IMR-90 (cell line): ENCODE measurements around the gene ETFB. TPM values are rescaled to one million over a fixed set of nuclear protein-coding genes. Genes with fewer than 3 reads are reported as not detected.
A peak's percentile ranks its signal among the peaks of the same experiment; 100 is the strongest.

ENCODE experiments used
- ATAC-seq: fragments of 200-7000 bp; cut with Tn5 transposase; 2 replicates; pipeline ENCODE4 v1.9.1; 2020; ENCODE audit warnings: low read depth, mild to moderate bottlenecking, moderate library complexity
- BruUV-seq: library from RNA; stranded (reverse); fragments of 400-500 nt; replicated peaks from 2 replicates; lab custom pipeline; 2021; lab: Mats Ljungman, UMichigan
- CTCF ChIA-PET: fragments of 300-600 bp; formaldehyde crosslinking; extraction: SDS; loops from one replicate; lab custom pipeline; 2021; ENCODE audit warnings: antibody characterized with exemption; lab: Yijun Ruan, JAX
- POLR2A ChIA-PET: fragments of 300-600 bp; sonication (Branson Sonifier 250); formaldehyde crosslinking; loops from one replicate; lab custom pipeline; 2022; ENCODE audit warnings: antibody characterized with exemption; ENCODE audit not compliant: unreplicated experiment; lab: Charles Lee
- DNase-seq: peaks from one replicate; pipeline ENCODE4 v3.0.0; 2013
- H2AFZ ChIP-seq: replicated peaks from 2 replicates; pipeline ENCODE3; 2013; ENCODE audit warnings: low read length, mild to moderate bottlenecking; ENCODE audit not compliant: poor library complexity
- H2AK5ac ChIP-seq: 2 replicates; pipeline ENCODE4 v1.6.1; 2013; ENCODE audit warnings: low read depth, low read length, inconsistent platforms
- H2AK9ac ChIP-seq: replicated peaks from 2 replicates; pipeline ENCODE3; 2013; ENCODE audit warnings: mild to moderate bottlenecking, low read depth, low read length, moderate library complexity; ENCODE audit not compliant: poor library complexity
- H2BK120ac ChIP-seq: 2 replicates; pipeline ENCODE4 v1.6.1; 2013; ENCODE audit warnings: low read depth, low read length, inconsistent platforms
- H2BK15ac ChIP-seq: 3 replicates; pipeline ENCODE4 v1.6.1; 2013; ENCODE audit warnings: low read depth, low read length, inconsistent platforms
- H2BK20ac ChIP-seq: 2 replicates; pipeline ENCODE4 v1.6.1; 2013; ENCODE audit warnings: low read depth, mild to moderate bottlenecking, inconsistent platforms, low read length, moderate library complexity
- H2BK5ac ChIP-seq: 2 replicates; pipeline ENCODE4 v1.6.1; 2013; ENCODE audit warnings: mild to moderate bottlenecking, low read depth, low read length, inconsistent platforms; ENCODE audit not compliant: poor library complexity, severe bottlenecking
- H3K14ac ChIP-seq: replicated peaks from 2 replicates; pipeline ENCODE4 v1.6.1; 2013; ENCODE audit warnings: low read depth, low read length, inconsistent platforms
- H3K18ac ChIP-seq: 2 replicates; pipeline ENCODE4 v1.6.1; 2013; ENCODE audit warnings: low read depth, low read length, control low read depth
- H3K23ac ChIP-seq: 2 replicates; pipeline ENCODE4 v1.6.1; 2013; ENCODE audit warnings: low read depth, low read length, inconsistent platforms
- H3K27ac ChIP-seq: 2 replicates; pipeline ENCODE4 v1.5.1; 2013; ENCODE audit warnings: mild to moderate bottlenecking, control low read depth, low read length; ENCODE audit not compliant: insufficient read depth
- H3K27me3 ChIP-seq: 2 replicates; pipeline ENCODE4 v1.6.1; 2013; ENCODE audit warnings: low read length; ENCODE audit not compliant: control insufficient read depth, insufficient read depth
- H3K36me3 ChIP-seq: 2 replicates; pipeline ENCODE4 v1.6.1; 2013; ENCODE audit warnings: low read length, mixed read lengths; ENCODE audit not compliant: control insufficient read depth, insufficient read depth
- H3K4ac ChIP-seq: 2 replicates; pipeline ENCODE4 v1.6.1; 2013; ENCODE audit warnings: low read depth, low read length, inconsistent platforms
- H3K4me1 ChIP-seq: 2 replicates; pipeline ENCODE4 v1.6.1; 2013; ENCODE audit warnings: low read length, mixed read lengths; ENCODE audit not compliant: control insufficient read depth, insufficient read depth
- H3K4me2 ChIP-seq: 2 replicates; pipeline ENCODE4 v1.6.1; 2013; ENCODE audit warnings: low read depth, mild to moderate bottlenecking, control low read depth, low read length, moderate library complexity
- H3K4me3 ChIP-seq: 2 replicates; pipeline ENCODE4 v1.5.1; 2013; ENCODE audit warnings: low read depth, mild to moderate bottlenecking, control low read depth, low read length, moderate library complexity; ENCODE audit not compliant: insufficient read depth
- H3K56ac ChIP-seq: 2 replicates; pipeline ENCODE4 v1.6.1; 2013; ENCODE audit warnings: low read length, inconsistent platforms; ENCODE audit not compliant: insufficient read depth; ENCODE audit errors: extremely low read depth
- H3K79me1 ChIP-seq, 2 experiments: 2 replicates each; pipeline ENCODE4 v1.6.1; 2013; ENCODE audit warnings: low read length in 2 of 2, inconsistent platforms in 1 of 2, low read depth in 1 of 2
- H3K9ac ChIP-seq: 2 replicates; pipeline ENCODE4 v1.6.1; 2013; ENCODE audit warnings: low read depth, low read length, control low read depth
- H3K9me1 ChIP-seq: 2 replicates; pipeline ENCODE4 v1.6.1; 2013; ENCODE audit warnings: low read length, inconsistent platforms; ENCODE audit not compliant: insufficient read depth
- H3K9me3 ChIP-seq: 2 replicates; pipeline ENCODE4 v1.6.1; 2013; ENCODE audit warnings: low read length; ENCODE audit not compliant: control insufficient read depth, insufficient read depth
- H4K20me1 ChIP-seq: 2 replicates; pipeline ENCODE4 v1.6.1; 2013; ENCODE audit warnings: low read length, inconsistent platforms; ENCODE audit not compliant: insufficient read depth
- H4K5ac ChIP-seq: 2 replicates; pipeline ENCODE4 v1.6.1; 2013; ENCODE audit warnings: mild to moderate bottlenecking, low read depth, low read length, control low read depth
- H4K8ac ChIP-seq, 2 experiments: 2 replicates each; pipeline ENCODE4 v1.6.1; 2013; ENCODE audit warnings: low read depth in 2 of 2, low read length in 2 of 2, control low read depth in 1 of 2, inconsistent platforms in 1 of 2
- H4K91ac ChIP-seq: 2 replicates; pipeline ENCODE4 v1.6.1; 2013; ENCODE audit warnings: low read depth, low read length, inconsistent platforms; ENCODE audit not compliant: insufficient read depth
- BHLHE40 ChIP-seq: fragments of 150-350 bp; IDR thresholded peaks from 2 replicates; pipeline ENCODE4 v1.6.1; 2016; ENCODE audit warnings: mild to moderate bottlenecking, low read depth, low read length
- WGBS, 2 experiments: methylation state at CpG; one replicate each; pipeline versions ENCODE4 v1.1.5 to v1.1.7; 2013; ENCODE audit warnings: missing lambda C conversion rate in 2 of 2; ENCODE audit not compliant: insufficient read length in 1 of 2; ENCODE audit errors: extremely low coverage in 2 of 2; 5-methylcytosine and 5-hydroxymethylcytosine counted together
- dilution Hi-C: fragments of 300-500 bp; cut with HindIII; formaldehyde crosslinking; loops from one replicate; pipeline ENCODE4 v1.14.3; 2018; ENCODE audit warnings: low sequenced_read_pairs; ENCODE audit not compliant: unreplicated experiment
- in situ Hi-C: fragments of 300-500 bp; cut with MboI; formaldehyde crosslinking; loops from 3 replicates; pipeline ENCODE4 v1.14.3; 2019; ENCODE audit warnings: low sequenced_read_pairs, inconsistent platforms, mixed read lengths
- intact Hi-C: fragments of 100-400 bp; cut with micrococcal nuclease; formaldehyde crosslinking; loops from 2 replicates; pipeline ENCODE4 v1.10.0; 2022
- polyA plus RNA-seq, 3 experiments: library from polyadenylated mRNA; depleted of rRNA; stranded (reverse); fragments of >200 nt; gene quantifications; 2 replicates each; pipeline ENCODE4 v1.2.3, GENCODE V29; 2012; ENCODE audit warnings: low replicate concordance in 1 of 3
- total RNA-seq: library from RNA; depleted of rRNA; stranded (reverse); fragments of >200 nt; gene quantifications from 2 replicates; pipeline ENCODE4 v1.2.3, GENCODE V29; 2012

ETFB gene
- total and polyA plus RNA-seq, 2 of the 4 experiments (the other 2 are of a cell fraction), result 141 to 166 TPM

DNA sequence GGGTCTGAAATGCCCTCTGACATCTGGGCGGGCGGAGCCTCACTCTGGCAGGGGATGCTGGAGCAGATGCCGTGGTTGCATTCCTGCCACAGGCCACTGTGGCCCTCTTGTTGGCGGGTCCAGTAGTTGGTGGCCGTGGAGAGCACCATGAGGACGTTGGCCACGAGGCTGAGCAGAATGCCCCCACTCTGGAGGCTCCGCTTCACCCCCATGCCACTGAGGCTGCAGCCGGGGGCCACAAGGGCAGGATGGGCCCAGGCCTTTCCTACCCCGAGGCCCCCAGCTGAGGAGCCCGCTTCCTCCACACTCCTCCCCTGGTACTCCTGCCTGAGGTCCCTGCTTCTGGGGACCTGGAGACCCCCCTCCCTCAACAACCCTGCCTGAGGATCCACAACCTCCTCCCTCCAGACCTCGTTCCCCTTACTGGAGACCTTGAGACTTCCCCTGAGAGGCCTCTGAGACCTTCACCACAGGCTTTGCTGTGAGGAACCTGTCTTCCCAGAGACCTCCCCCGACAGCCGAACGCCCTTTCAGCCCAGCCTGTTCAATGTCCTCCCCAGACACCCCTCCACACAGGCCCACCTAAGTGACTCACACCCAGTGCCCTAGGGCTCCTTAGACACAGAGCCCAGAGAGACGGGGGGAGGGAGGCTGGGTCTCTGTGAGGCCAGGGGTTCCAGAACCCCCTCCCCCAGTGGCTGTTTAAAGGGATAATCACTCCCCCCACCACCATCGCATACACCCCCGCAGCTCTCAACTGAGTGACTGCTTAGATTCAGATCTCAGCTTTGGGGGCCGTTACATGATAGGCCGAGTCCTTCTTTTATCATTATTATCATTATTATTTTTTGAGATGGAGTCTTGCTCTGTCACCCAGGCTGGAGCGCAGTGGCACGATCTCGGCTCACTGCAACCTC lies 2.4 kb upstream of the ETFB start, which contains the start of gene CLDND2:
CLDND2 (minus strand) TSS at position 638 of the 917 bp plus-strand sequence; CDS start at position 212, 426 bp downstream.
- Histone ChIP-seq H3K9me3 (no peaks in the 10 kb centered on the region), H4K20me1 (no peaks in the 10 kb centered on the region), H2AK5ac (peak within 1 kb of the TSS; percentile 95), H3K56ac (peak within 1 kb of the TSS; percentile 76), H3K4me1 (peaks cover 11% of the 10 kb centered on the region), H3K23ac (peak within 1 kb of the TSS; percentile 78; the same call in 1 of the 2 replicates), H2AK9ac (peak within 1 kb of the TSS; percentile 98), H2BK15ac (no peak within 1 kb of the TSS; the same call in 2 of the 3 replicates), H3K4me2 (peak within 1 kb of the TSS; percentile 72), H2BK20ac (peak within 1 kb of the TSS; percentile 20; the same call in 1 of the 2 replicates), H3K9me1 (peaks cover 12% of the 10 kb centered on the region), H3K18ac (peak within 1 kb of the TSS; percentile 81), H3K9ac (peak within 1 kb of the TSS; percentile 91), H4K91ac (peak within 1 kb of the TSS; percentile 69), H2BK5ac (peak within 1 kb of the TSS; percentile 96), H4K8ac (peak within 1 kb of the TSS; percentile 85 to 93), H3K14ac (peak within 1 kb of the TSS; percentile 84), H3K4me3 (peak within 1 kb of the TSS; percentile 84), H3K4ac (peak within 1 kb of the TSS; percentile 95), H2AFZ (peak within 1 kb of the TSS; percentile 100), H2BK120ac (peak within 1 kb of the TSS; percentile 64; the same call in 1 of the 2 replicates), H3K27ac (peak within 1 kb of the TSS; percentile 97), H3K79me1 (peaks cover 9 to 35% of the 10 kb centered on the region in 2 experiments; a peak in 3 of 4 replicates), H3K27me3 (peaks cover 2% of the 10 kb centered on the region; the same call in 1 of the 2 replicates), H3K36me3 (no peaks in the 10 kb centered on the region), H4K5ac (peak within 1 kb of the TSS; percentile 70)
- CTCF ChIA-PET, result no interaction called here
- no peak for DNase-seq
- POLR2A ChIA-PET, result interaction anchor here (1.0 kb wide), 2 partner anchors 18 to 320 kb away, joined by 3 read pairs; no protein-coding TSS in a partner anchor
- in situ Hi-C loops (no loop called here), intact Hi-C loops (no loop called here), dilution Hi-C loops (no loop called here)
- ATAC-seq, result no peak
- no peak for TF ChIP-seq BHLHE40
- WGBS, 2 experiments, result 20% methylated on average over 3 of the region's 23 CpGs; no CpG with 5 or more reads in 1 of the 2 experiments
- BruUV-seq, result no TSS peak
